SK-N-MC (cell line): ENCODE results near the gene AGER.

ENCODE experiments used
- EZH2 ChIP-seq: fragments of 200-600 bp; sonication (generic); IDR thresholded peaks from one replicate; pipeline ENCODE4 v1.6.1; 2017; ENCODE audit warnings: antibody characterized with exemption
- POLR2AphosphoS5 ChIP-seq: IDR thresholded peaks from 2 replicates; pipeline ENCODE4 v1.6.1; 2012; ENCODE audit warnings: mild to moderate bottlenecking, low read depth, low read length, borderline replicate concordance

- TF ChIP-seq POLR2AphosphoS5 (no peak), EZH2 (no peak)
These were observed 52.6 kb downstream of the AGER start for GRCh38 chr6:32131439-32131948.
